ENCODE results near the gene METTL1.
"Not testable (repeated sequence)": the region's sequence is repeated elsewhere in the genome, so short reads cannot be mapped to it uniquely, and the experiment has no call there.

METTL1 gene

DNA sequence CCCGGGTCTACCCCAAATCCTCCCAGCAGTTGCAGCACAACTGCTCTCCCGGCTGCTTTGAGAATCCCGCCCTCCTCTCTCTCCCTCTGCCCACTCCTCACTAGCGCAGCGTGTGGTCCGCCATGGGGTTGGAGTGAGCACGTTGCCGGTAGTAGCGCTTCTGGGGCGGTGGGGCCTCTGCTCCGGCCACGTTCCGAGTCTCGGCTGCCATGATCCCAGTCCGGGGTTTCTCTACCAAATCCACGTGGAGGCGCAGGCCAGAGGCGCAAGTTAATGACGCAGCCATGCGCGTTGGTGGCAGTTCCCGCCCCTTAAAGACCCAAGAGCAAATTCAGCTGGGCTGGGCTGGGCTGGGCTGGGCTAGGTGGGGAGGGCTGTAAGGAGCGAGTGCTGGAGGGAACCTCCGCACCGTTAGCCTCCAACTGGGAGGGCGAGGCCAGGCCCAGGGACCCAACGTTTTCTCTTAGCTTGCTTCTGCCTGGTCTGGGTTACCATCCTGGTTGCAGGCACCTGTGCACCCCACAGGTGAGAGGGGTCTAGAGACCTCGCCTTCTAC lies at the start of gene METTL1:
METTL1 (minus strand) TSS at position 233 of the 556 bp plus-strand sequence; CDS start at position 211, 22 bp downstream.
- FAIRE-seq, result peak; percentile 39

GRCh38 chr12:57821015-57821414 lies 49.1 kb upstream of the METTL1 start:
- FAIRE-seq, result not testable (repeated sequence)

DNA sequence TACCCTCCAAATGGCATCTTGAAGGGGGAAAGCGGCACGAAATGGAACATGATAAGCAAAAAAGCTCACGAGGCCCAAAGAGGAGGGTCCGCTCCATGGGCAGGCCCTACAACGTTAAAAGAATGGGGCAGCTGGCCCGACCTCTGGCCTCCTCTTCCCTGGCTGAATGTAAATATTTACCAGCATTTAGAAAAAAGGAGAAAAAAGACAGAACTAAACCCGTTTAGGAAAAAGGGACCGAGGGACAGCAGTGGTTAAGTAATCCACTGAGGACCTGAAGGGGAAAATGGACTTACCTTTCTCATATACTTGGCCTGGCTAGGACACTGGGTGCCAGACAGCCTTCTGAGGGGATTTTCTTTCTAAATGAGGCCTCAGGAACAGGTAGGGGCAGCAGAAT lies 48.2 kb upstream of the METTL1 start:
- FAIRE-seq, result not testable (repeated sequence)

- not testable (repeated sequence) for FAIRE-seq
Measured at GRCh38 chr12:57817990-57818331, 46.1 kb upstream of the METTL1 start.

DNA sequence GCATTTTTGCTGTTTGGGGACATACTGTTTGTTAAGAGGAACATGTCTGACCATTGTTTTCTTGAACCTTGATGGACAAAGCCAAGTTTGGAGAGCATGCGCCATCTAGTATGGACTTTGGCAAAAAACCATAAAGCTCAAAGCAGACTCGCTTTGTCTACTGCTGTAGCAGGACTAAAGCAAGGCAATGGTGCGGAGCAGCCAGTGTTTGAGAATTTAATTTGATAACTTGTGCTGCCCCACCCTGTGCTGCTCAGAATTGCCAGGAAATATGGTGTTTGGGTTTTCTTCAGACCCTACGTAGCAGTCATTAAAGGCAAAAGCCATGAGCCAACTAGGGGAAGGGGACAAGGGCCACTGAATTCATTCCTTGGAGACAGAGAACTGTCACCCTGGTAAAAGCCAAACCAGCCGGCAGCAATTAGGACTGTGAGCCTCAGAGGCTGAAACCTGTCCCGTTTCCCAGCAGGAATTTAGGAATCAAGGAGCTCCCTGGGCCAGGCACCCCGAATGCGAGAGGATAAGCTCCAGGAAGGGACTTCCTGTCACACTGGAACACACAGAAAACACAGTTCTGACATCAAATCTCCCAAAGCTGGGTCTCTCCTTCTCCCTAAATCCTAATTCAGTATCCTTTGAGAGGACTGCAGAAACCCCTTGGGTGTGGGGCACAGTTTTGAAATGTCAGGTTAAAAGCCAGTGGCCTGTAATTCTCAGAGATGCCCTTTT lies 45.5 kb upstream of the METTL1 start:
- FAIRE-seq, result no peak

DNA sequence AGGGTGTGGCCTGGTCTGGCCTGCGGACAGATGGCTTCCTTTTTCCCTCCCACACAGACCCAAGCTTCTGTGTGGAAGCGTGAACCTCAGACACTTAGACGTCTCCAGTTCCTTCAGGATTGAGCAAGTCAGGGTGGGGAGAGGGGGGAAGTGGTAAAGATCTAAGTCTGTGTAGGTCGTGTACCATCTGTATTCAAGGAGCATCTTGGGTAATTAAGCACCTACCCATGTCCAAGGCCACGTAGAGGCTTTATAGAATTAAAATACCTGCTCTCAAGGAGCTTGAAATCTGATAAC lies 44.9 kb upstream of the METTL1 start:
- FAIRE-seq, result no peak

GRCh38 chr12:57816001-57816854 lies 44.3 kb upstream of the METTL1 start:
- FAIRE-seq, result no peak

DNA sequence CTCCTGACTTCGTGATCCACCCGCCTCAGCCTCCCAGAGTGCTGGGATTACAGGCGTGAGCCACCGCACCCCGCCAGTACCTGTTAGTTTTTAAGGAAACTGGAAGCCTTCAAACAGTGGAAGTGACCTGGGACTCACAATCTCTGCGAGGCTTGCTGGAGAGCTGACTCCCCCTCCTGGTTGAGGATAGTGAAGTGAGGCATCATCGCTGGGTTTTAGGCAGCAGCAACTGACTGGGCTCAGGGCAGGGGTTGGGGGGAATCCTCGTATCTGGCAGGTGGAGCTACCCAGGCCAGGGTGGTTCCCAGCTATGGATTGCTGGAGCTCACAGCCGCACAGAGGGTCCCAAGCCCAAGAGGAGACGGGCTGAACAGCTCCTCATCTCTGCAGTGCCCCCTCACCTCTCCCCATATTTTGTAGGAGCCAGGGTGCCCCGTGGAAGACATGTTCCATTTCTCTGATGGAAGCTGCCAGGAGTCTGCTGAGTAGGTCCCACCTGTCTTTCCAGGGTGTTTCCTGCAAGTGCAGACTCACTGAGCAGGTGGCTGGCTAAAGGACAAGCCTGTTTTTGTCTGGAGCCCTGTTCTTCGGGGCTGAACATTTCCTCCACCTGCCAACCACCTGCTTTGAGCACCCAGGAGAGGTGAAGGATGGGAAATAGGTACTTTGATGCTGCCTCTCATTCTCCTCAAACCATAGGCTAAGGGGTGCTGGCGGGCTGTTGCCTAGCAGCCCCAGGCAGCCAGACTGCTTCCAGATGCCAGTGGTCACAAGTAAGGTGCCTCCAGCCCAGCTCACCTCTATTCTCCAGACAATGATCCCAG lies 43.5 kb upstream of the METTL1 start:
- no peak for FAIRE-seq

DNA sequence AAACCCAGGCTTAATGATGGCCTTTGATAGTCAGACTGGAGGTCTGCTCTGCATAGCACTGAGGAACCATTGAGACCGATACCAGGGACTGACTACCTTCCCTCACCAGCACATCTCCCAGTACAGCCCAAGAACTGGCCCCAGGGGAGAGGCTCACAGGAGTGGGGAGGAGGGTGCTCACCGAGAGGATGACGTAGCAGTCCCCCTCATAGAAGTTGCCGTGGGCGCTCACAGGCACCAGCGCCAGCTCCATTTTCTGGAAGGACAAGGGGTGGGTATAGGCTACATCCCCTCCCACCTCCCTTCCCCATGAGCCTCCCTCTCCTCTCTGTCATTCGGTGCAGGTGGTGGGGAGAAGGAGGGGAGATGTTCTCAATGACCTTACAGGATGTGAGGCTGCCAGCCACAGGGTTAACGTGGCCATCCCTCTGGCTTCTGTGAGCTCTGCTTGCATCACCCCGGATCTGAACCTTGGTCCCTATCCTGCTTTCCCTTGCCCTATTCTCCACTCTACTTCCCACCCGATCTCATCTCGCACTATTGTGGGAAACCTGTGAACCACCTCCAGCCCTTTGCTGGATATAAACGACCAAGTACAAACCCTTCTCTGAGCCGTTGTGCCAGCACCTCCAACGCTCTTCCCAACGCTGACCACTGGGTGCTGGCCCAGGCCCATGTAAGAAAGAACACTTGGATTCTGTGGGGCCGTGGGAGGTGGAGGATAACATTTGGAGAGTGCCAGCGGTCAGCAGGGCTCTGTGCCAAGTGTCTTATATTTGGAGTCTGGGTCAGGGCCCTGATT lies 42.3 kb upstream of the METTL1 start:
- no peak for FAIRE-seq

DNA sequence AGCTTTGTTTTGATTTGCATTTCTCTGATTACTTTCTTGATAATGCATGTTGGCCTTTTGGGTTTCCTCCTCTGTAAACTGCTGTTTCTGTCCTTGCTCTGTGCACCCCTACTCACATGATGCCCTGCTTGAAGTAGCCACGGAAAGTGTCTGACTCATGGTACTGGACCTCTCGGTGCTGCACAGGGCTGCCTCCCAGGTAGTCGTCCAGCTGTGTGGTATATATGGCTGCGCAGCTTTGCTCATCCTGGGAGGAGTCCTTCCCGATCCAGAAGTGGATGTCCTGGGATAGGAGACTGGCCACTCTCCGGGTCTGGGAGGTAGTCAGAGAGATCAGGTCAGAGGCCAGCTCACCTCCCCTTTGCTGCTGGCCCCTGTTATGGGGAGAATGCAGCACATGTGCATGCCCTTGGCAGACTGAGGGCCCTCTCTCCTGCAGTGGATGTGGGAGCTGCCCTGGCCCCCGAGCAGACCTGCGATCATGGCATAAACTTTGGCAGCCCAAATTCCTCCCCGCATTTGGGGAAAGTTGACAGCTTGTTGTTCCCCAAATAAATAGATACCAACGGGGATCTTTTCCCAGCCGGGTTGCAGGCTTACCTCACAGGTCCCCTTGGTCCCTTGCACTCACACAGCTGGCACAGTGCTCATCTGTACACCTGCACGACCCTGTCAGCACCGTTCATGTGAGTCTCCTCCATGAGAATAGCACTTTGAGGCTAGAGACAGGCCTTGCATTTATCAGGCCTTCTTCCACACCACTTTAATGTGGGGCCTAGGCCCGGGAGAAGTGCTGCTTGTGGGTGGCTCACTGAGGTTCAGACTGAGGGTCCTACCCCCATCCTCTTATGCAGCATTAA lies 41.4 kb upstream of the METTL1 start:
- FAIRE-seq, result no peak

DNA sequence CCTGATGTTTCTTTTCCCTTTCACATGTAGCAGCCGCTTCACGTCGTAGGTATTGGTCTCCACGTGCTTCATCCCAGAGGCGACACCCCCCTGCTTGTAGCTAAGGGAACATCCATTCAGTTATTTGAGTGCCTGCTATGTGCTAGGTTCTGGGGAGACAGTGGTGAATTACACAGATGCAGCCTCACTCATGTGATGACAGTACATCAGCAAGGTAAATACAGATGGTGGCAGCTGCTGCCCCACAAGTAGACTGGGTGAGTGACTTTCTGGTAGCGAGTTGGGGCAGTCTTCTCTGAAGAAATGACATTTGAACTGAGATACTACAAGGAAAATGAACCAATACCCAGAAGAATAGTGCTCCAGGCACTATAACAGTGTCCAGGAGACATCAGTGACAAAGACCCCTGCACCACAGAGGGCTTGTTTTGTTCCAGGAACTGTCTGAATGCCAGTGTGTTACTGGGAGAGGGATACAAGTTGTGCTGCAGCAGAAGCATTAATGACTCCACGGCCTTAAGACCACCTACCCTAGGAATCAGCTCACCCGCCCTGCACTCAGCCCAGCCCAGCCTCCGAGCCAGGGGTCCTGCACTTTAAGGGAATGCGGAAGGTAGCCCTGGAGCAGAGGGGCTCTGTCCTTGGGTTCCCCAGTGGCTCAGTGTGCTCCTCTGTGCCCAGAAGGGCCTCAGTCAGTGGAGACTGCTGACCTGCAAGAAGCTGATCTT lies 39.3 kb upstream of the METTL1 start:
- FAIRE-seq, result no peak

DNA sequence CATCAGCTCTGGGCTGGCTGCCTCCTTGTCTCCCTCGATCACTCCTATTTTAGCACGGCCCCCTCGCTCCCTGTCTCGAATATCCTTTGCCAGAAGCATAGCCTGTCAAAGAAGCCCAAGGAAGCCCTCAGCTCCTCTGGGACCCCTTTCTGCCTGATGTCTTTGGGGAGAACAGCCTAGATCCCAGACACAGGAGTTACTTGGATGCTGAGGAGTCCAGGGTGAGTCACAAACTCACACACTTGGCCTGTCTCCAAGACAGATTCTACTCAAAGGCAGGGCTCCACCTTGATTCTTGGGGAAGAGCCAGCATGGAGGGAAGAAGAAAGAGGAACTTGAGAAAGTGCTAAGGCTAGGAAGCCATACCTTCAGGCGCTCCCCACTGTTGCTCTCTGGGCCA lies 38.5 kb upstream of the METTL1 start:
- no peak for FAIRE-seq

DNA sequence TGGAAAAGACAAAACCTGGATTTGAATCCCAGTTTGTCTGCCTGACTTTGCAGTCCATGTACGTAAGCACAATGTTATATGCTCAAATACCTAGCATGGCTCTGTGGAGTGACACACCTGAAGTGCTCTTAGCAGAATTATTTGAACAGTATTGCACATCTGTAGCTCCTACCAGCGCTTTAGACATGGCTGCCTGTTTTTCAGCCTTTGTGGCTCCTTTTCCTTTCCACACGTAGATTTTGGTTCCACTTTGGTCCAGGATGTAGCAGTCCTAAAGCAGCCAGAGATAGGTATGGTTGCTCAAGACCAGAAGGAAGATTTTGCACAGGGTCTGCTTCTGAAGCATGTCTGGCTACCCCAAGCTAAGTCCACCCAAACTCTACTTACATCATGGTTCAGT lies 37.5 kb upstream of the METTL1 start:
- no peak for FAIRE-seq

- FAIRE-seq, result no peak
Measured at GRCh38 chr12:57808351-57808750, 36.4 kb upstream of the METTL1 start.

GRCh38 chr12:57807285-57807684 lies 35.4 kb upstream of the METTL1 start:
- FAIRE-seq, result no peak

DNA sequence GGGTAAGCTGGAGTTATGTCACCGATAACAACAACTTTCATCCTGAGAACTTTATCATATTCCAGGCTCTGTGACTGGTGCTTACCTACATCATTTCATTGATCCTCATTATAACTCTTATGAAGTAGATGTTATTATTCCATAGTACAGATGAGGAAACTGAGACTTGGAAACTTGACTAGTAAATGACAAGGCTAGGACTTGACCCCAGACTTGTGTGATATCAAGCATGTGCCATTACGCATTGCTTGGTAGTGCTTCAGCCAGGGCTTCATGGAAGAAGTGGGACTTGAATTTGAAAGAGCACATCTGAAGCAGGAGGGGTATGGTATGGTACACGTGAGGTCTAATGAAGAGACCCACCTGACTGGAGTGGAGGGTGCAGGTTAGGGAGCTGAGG lies 34.8 kb upstream of the METTL1 start:
- no peak for FAIRE-seq

DNA sequence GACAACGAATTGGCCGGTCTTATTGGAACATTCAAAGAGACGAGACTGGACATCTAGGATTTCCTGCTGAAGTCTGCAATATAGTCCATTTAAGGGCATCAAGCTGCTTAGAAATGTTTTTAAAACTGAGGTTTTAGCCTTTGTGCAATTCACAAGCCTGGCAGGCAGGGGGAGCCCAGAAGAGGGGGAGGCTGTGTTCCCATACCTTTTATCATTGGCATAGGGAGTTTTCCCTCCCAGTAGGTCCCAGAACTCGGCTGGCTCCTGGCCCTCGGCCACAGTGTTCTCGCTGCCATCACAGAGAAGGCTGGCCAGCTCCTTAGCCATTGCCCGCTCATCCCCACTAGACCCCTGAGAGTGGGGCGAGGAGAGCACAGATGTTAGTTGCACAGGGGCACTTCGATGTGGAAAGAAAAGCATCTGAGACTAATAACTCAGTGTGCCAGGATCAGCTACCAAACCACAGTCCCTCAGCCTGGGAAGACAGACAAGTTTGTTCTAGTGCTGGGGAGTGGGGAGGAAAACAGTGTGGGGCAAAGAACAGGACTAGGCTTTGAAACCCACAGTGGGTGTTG lies 31.5 kb upstream of the METTL1 start:
- no peak for FAIRE-seq

DNA sequence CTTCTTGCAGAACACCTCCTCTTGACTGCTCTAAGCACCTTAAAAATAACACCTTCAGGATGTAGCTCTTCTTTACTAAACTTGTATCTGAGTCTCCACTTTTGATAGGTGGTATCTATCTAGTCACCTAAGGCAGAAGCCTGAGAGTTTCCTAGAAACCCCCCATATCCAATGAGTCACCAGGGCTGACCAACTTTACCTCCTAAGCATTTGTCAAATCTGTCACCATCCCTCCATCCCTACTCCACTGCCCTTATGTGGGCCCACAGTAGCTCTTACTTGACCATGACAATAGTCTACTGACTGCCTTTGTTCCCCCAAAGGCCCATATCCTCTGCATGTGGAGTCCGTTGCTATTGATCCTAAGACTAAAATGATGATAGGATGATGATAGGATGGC lies 30.7 kb upstream of the METTL1 start:
- no peak for FAIRE-seq

DNA sequence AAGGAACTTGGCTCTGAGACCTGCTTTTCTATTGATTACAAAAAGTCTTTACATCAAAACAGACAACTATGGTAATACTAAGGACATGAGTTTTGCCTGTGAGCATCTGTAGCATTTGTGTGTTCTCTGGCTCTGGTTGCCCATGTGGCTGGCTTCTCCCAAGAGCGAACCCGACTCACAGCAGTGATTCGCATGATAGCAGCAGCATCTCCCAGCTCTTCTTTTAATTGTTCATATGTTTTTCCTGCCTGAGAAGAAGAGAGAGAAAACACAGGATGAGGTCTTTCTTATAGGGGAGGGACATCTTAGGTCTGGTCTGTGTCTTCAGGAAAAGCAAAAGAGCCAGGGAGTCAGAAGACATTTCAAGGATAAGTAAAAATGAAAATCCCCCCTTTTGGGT lies 29.1 kb upstream of the METTL1 start:
- FAIRE-seq, result no peak

GRCh38 chr12:57797933-57798332 lies 26.0 kb upstream of the METTL1 start:
- no peak for FAIRE-seq
